HEK293 (cell line): ENCODE data around the gene TRA2B.

ENCODE experiments used
- CTCF ChIA-PET: fragments of 350-600 bp; formaldehyde crosslinking; extraction: SDS; loops from one replicate; lab custom pipeline; 2021; ENCODE audit warnings: antibody characterized with exemption; lab: Yijun Ruan, JAX
- POLR2A ChIA-PET: fragments of 300-600 bp; formaldehyde crosslinking; extraction: SDS; loops from one replicate; lab custom pipeline; 2020; ENCODE audit warnings: antibody characterized with exemption, inconsistent platforms; lab: Yijun Ruan, JAX
- H3K27ac ChIP-seq: fragments of 200-500 bp; sonication (Bioruptor generic); 2 replicates; pipeline ENCODE4 v1.5.1; 2014; ENCODE audit warnings: low read depth, low read length, control low read depth, inconsistent platforms; ENCODE audit errors: extremely low read depth
- H3K36me3 ChIP-seq, 2 experiments: fragments of 200-500 bp in 1 of 2; sonication (Bioruptor generic) in 1 of 2; 1 replicate in 1 of 2; 2 replicates in 1 of 2; pipeline ENCODE4 v1.5.1; 2014 to 2017; ENCODE audit warnings: inconsistent platforms in 2 of 2, low read length in 2 of 2; ENCODE audit not compliant: control insufficient read depth in 2 of 2, insufficient read depth in 1 of 2
- H3K4me1 ChIP-seq: fragments of 200-500 bp; sonication (Bioruptor generic); 2 replicates; pipeline ENCODE4 v1.5.1; 2014; ENCODE audit warnings: mild to moderate bottlenecking, low read length, inconsistent platforms; ENCODE audit not compliant: control insufficient read depth, insufficient read depth
- H3K4me3 ChIP-seq: 2 replicates; pipeline ENCODE4 v1.5.1; 2011; ENCODE audit warnings: low read depth, mild to moderate bottlenecking, control low read depth, low read length, moderate library complexity
- H3K9me3 ChIP-seq: fragments of 200-500 bp; sonication (Bioruptor generic); 2 replicates; pipeline ENCODE4 v1.5.1; 2014; ENCODE audit warnings: low read depth, low read length, inconsistent platforms; ENCODE audit not compliant: control insufficient read depth, insufficient read depth
- ATF2 ChIP-seq: fragments of 450-650 bp; formaldehyde crosslinking; IDR thresholded peaks from 2 replicates; pipeline ENCODE4 v1.5.1; 2016; ENCODE audit warnings: missing biosample characterization, missing genetic modification characterization, low read depth
- FEZF1 ChIP-seq: fragments of 450-650 bp; formaldehyde crosslinking; IDR thresholded peaks from 2 replicates; pipeline ENCODE4 v1.5.1; 2016; ENCODE audit warnings: missing biosample characterization, missing genetic modification characterization
- PRDM2 ChIP-seq: fragments of 450-650 bp; formaldehyde crosslinking; IDR thresholded peaks from 2 replicates; pipeline ENCODE4 v1.5.1; 2016; ENCODE audit warnings: missing biosample characterization, missing genetic modification characterization, borderline replicate concordance
- ZBTB6 ChIP-seq: fragments of 450-650 bp; formaldehyde crosslinking; IDR thresholded peaks from 2 replicates; pipeline ENCODE4 v1.5.1; 2017; ENCODE audit warnings: missing biosample characterization, missing genetic modification characterization
- ZFHX2 ChIP-seq: fragments of 450-650 bp; formaldehyde crosslinking; conservative IDR thresholded peaks from 2 replicates; pipeline ENCODE4 v1.5.1; 2016; ENCODE audit warnings: missing biosample characterization, missing genetic modification characterization
- ZNF214 ChIP-seq: fragments of 450-650 bp; formaldehyde crosslinking; IDR thresholded peaks from 2 replicates; pipeline ENCODE4 v1.5.1; 2017; ENCODE audit warnings: missing biosample characterization, mild to moderate bottlenecking, missing genetic modification characterization, borderline replicate concordance
- ZNF37A ChIP-seq: fragments of 450-650 bp; IDR thresholded peaks from 2 replicates; pipeline ENCODE4 v1.5.1; 2018; ENCODE audit warnings: missing biosample characterization, missing genetic modification characterization
- ZNF394 ChIP-seq: fragments of 450-650 bp; formaldehyde crosslinking; IDR thresholded peaks from 2 replicates; pipeline ENCODE4 v1.5.1; 2016; ENCODE audit warnings: missing biosample characterization, missing genetic modification characterization, mild to moderate bottlenecking, moderate library complexity, borderline replicate concordance
- ZNF404 ChIP-seq: fragments of 450-650 bp; formaldehyde crosslinking; IDR thresholded peaks from 2 replicates; pipeline ENCODE4 v1.5.1; 2017; ENCODE audit warnings: missing biosample characterization, missing genetic modification characterization
- ZNF423 ChIP-seq: fragments of 450-650 bp; formaldehyde crosslinking; IDR thresholded peaks from 2 replicates; pipeline ENCODE4 v1.5.1; 2016; ENCODE audit warnings: missing biosample characterization, missing genetic modification characterization
- ZNF530 ChIP-seq: fragments of 450-650 bp; formaldehyde crosslinking; IDR thresholded peaks from 2 replicates; pipeline ENCODE4 v1.5.1; 2016; ENCODE audit warnings: low read depth, missing biosample characterization, missing genetic modification characterization
- ZNF580 ChIP-seq: fragments of 450-650 bp; formaldehyde crosslinking; IDR thresholded peaks from 2 replicates; pipeline ENCODE4 v1.5.1; 2016; ENCODE audit warnings: missing biosample characterization, missing genetic modification characterization
- ZNF629 ChIP-seq: fragments of 450-650 bp; formaldehyde crosslinking; IDR thresholded peaks from 2 replicates; pipeline ENCODE4 v1.5.1; 2017; ENCODE audit warnings: missing biosample characterization, missing genetic modification characterization
- ZNF701 ChIP-seq: fragments of 450-650 bp; formaldehyde crosslinking; IDR thresholded peaks from 2 replicates; pipeline ENCODE4 v1.5.1; 2016; ENCODE audit warnings: missing biosample characterization, missing genetic modification characterization
- ZNF792 ChIP-seq: fragments of 450-650 bp; formaldehyde crosslinking; IDR thresholded peaks from 2 replicates; pipeline ENCODE4 v1.5.1; 2016; ENCODE audit warnings: missing biosample characterization, missing genetic modification characterization
- ZNF830 ChIP-seq: fragments of 450-650 bp; IDR thresholded peaks from 2 replicates; pipeline ENCODE4 v1.5.0; 2018; ENCODE audit warnings: missing biosample characterization, missing genetic modification characterization, low read depth, mild to moderate bottlenecking, moderate library complexity
- ZSCAN5A ChIP-seq: fragments of 450-650 bp; formaldehyde crosslinking; IDR thresholded peaks from 2 replicates; pipeline ENCODE4 v1.5.1; 2016; ENCODE audit warnings: missing biosample characterization, missing genetic modification characterization
- TF ChIP-seq, protein P1 (sequence below): fragments of 450-650 bp; formaldehyde crosslinking; IDR thresholded peaks from 2 replicates; pipeline ENCODE4 v1.5.1; 2016; ENCODE audit warnings: missing biosample characterization, missing genetic modification characterization
- TF ChIP-seq, protein P2 (sequence below): fragments of 450-650 bp; formaldehyde crosslinking; IDR thresholded peaks from 2 replicates; pipeline ENCODE4 v1.5.1; 2017; ENCODE audit warnings: missing biosample characterization, missing genetic modification characterization
- TF ChIP-seq, protein P3 (sequence below): fragments of 450-650 bp; formaldehyde crosslinking; optimal IDR thresholded peaks from 2 replicates; pipeline ENCODE3; 2016; ENCODE audit warnings: missing biosample characterization, mild to moderate bottlenecking, missing genetic modification characterization

TRA2B gene

DNA sequence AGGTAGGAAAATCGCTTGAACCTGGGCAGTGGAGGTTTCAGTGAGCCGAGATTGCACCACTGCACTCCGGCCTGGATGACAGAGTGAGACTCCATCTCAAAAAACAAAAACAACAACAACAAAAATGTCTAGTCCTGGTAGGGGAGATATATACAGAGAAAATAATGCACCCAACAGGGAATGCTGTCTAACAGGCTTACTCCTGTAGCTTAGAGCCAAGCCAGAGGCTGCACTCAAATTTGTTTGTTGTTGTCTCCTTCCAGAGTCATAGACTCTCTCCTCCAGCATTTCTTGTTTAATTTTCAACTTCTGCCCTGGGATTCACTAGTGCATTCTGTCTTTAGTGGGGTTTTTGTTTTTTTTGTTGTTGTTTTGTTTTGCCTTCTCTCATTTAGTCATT lies 4.6 kb upstream of the TRA2B start (continued):
- TF ChIP-seq ZNF214 (no peak), ATF2 (tag by site-specific recombination) (no peak), ZNF629 (tag by site-specific recombination) (no peak), ZBTB6 (tag by site-specific recombination) (no peak), ZFHX2 (tag by site-specific recombination) (no peak), ZNF394 (no peak), ZNF404 (tag by site-specific recombination) (no peak), ZNF701 (tag by site-specific recombination) (no peak), FEZF1 (tag by site-specific recombination) (no peak), ZNF830 (tag by site-specific recombination) (no peak), PRDM2 (no peak)
- TF ChIP-seq, protein P1, sequence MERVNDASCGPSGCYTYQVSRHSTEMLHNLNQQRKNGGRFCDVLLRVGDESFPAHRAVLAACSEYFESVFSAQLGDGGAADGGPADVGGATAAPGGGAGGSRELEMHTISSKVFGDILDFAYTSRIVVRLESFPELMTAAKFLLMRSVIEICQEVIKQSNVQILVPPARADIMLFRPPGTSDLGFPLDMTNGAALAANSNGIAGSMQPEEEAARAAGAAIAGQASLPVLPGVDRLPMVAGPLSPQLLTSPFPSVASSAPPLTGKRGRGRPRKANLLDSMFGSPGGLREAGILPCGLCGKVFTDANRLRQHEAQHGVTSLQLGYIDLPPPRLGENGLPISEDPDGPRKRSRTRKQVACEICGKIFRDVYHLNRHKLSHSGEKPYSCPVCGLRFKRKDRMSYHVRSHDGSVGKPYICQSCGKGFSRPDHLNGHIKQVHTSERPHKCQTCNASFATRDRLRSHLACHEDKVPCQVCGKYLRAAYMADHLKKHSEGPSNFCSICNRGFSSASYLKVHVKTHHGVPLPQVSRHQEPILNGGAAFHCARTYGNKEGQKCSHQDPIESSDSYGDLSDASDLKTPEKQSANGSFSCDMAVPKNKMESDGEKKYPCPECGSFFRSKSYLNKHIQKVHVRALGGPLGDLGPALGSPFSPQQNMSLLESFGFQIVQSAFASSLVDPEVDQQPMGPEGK (tag by site-specific recombination): no peak
- TF ChIP-seq, protein P2, sequence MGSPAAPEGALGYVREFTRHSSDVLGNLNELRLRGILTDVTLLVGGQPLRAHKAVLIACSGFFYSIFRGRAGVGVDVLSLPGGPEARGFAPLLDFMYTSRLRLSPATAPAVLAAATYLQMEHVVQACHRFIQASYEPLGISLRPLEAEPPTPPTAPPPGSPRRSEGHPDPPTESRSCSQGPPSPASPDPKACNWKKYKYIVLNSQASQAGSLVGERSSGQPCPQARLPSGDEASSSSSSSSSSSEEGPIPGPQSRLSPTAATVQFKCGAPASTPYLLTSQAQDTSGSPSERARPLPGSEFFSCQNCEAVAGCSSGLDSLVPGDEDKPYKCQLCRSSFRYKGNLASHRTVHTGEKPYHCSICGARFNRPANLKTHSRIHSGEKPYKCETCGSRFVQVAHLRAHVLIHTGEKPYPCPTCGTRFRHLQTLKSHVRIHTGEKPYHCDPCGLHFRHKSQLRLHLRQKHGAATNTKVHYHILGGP: no peak

DNA sequence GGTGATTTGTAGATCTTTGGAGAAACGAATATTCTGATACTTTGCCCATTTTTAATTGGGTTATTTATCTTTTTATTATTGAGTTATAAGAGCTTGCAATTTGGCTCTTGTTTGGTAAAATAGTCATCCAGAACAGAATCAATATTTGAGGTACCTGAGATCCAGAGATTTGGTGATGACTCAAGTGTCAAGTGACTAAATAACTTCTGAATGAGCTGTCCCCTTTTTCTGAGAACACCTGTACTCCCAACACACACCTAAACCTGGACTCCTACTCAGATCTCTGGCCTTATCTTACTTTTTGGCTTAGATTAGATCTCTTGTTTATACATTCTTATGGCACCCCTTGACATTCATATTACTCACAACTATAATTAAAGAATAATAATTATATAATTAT lies 3.1 kb upstream of the TRA2B start:
- ChIA-PET CTCF (no interaction called here), POLR2A (no interaction called here)
- Histone ChIP-seq H3K4me1 (no peaks in the 10 kb centered on the region), H3K27ac (no peak overlapping the region), H3K9me3 (no peaks in the 10 kb centered on the region), H3K36me3 (peaks cover 0 to 12% of the 10 kb centered on the region in 2 experiments; a peak in 1 of 3 replicates), H3K4me3 (no peak overlapping the region)
- no peak for TF ChIP-seq ZNF580 (tag by site-specific recombination)
- TF ChIP-seq ZNF423 (tag by site-specific recombination): no peak
- TF ChIP-seq, protein P3, sequence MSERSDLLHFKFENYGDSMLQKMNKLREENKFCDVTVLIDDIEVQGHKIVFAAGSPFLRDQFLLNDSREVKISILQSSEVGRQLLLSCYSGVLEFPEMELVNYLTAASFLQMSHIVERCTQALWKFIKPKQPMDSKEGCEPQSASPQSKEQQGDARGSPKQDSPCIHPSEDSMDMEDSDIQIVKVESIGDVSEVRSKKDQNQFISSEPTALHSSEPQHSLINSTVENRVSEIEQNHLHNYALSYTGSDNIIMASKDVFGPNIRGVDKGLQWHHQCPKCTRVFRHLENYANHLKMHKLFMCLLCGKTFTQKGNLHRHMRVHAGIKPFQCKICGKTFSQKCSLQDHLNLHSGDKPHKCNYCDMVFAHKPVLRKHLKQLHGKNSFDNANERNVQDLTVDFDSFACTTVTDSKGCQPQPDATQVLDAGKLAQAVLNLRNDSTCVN (tag by site-specific recombination): no peak
- TF ChIP-seq ZNF792 (tag by site-specific recombination): no peak
- TF ChIP-seq ZNF37A: no peak
- no peak for TF ChIP-seq ZSCAN5A (tag by site-specific recombination)
- no peak for TF ChIP-seq ZNF530 (tag by site-specific recombination)
